MM.1S (cell line): Measurements from ENCODE around the gene PDPK1.
"Not testable (repeated sequence)": the region's sequence is repeated elsewhere in the genome, so short reads cannot be mapped to it uniquely, and the experiment has no call there.

Experiments
- CTCF ChIP-seq: fragments of 300-600 bp; sonication (generic); IDR thresholded peaks from 2 replicates; pipeline ENCODE4 v1.5.1; 2016; ENCODE audit warnings: antibody characterized with exemption, low read length, mixed read lengths
- EZH2 ChIP-seq: fragments of 300-600 bp; sonication (generic); optimal IDR thresholded peaks from 2 replicates; pipeline ENCODE3; 2017; ENCODE audit warnings: low read depth, mild to moderate bottlenecking, antibody characterized with exemption, low read length, mixed read lengths

- TF ChIP-seq CTCF, EZH2: not testable (repeated sequence)
These were observed 3.1 kb downstream of the PDPK1 start for GRCh38 chr16:2540912-2541311.
